HG03520 (cell line): Measurements from ENCODE around the gene OSBPL5.

Experiments
- ATAC-seq: cut with Tn5 transposase; IDR thresholded peaks from one replicate; pipeline ENCODE4 v1.9.1; 2021; ENCODE audit warnings: mild to moderate bottlenecking, moderate library complexity; ENCODE audit not compliant: unreplicated experiment

OSBPL5 gene

DNA sequence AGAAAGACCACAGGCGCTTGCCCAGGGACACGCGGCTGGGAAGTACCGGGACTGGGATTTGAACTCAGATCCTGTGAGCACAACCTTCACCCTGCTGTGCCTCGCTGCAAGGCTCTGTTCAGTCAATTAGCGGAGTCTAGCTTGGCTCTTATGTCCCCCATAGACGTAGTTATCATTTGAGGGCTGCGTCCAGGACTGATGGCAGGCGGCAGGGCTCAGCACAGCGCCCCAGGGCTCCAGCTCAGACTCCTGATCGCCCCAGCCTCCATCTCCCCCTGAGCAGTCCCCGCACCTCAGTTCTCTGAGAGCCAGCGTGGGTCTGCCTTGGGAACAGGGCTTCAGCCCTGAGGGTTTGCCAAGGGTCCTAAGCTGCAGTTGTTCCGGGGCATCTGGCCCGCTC lies 33.7 kb upstream of the OSBPL5 start:
- ATAC-seq = no peak

- ATAC-seq = no peak
Measured at GRCh38 chr11:3197878-3198528, 32.9 kb upstream of the OSBPL5 start.

GRCh38 chr11:3197044-3197695 lies 32.1 kb upstream of the OSBPL5 start:
- ATAC-seq = no peak

GRCh38 chr11:3196161-3197043 lies 31.3 kb upstream of the OSBPL5 start:
- no peak for ATAC-seq

GRCh38 chr11:3195251-3196160 lies 30.4 kb upstream of the OSBPL5 start:
- ATAC-seq = no peak

DNA sequence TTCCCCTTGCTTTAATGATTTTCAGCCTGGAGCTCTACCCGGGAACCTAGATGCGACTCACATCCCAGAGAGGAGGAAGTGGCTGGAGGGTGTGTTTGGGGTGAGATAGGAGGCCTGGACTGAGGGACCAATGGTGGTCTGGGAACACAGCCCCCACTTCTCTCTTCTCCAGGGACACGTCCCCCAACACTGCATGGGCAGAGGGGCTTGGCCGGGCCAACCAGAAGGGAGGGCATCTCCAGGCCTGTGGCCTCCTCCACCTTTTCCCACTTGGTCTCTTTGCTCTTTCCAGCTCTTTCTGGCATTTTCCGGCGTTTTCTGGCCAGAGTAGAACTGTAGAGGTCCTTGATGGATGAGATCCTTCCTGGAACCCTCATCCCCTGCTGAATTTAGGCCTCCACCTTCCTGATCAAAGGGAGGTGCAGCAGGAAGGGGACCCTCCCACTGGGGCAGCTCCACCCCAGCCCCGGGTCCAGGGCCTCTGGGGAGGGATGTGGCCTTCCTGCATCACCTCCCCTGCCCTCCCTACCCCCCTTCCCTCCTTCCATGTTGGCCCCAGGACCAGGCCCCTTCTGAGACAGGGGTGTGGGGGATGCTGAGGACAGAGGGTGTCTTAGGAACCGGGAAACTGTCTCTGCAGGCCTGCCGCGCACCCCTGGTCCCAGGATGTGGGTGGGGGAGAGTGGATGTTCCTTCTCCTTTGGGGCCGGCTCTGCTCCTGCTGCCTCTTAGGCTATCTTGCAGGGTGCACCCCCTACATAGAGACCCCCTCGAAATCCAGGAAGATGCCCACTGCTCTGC lies 29.1 kb upstream of the OSBPL5 start:
- ATAC-seq = no peak

- ATAC-seq = no peak
Measured at GRCh38 chr11:3193373-3194015, 28.4 kb upstream of the OSBPL5 start.

DNA sequence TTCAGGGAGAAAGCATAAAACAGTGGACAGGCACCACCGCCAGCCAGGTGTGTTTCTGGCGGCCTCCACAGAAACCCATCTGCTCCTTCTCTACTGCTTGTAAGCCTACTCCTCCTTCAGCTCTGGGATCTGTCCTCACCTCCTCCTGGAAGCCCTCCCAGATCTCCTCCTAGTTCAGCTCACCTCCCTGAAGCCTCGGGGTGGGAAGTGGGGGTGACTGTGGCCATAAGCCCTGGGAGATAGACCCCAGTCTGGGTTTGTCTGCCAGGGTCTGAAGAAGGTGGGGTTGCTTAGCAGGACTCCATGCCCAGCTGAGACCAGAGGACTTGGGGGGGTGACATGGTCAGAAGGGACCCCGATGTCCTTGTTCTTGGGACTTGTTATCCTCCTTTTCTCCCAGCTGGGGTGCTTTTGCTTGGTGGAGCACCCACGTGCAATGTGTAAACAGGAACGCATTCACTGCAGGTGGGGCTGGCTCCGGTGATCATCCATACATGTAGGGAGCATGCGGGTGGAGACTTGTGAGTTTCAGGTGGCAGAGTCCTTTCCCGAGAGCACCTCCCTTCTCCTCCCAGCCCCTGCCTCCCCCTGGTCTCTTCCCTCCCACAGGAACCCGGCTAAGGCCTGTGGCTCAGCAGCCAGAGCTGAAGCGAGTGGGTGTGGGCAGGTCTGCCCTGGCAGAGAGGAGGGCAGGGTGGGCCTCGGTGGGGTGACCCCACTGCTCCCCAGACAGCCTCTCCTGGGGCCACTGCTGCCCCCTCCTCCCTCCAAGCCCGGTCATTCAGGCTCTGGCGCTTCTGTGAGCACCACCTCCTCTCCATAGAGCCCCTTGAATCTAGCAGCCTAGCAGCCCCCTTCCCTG lies 27.6 kb upstream of the OSBPL5 start:
- no peak for ATAC-seq

DNA sequence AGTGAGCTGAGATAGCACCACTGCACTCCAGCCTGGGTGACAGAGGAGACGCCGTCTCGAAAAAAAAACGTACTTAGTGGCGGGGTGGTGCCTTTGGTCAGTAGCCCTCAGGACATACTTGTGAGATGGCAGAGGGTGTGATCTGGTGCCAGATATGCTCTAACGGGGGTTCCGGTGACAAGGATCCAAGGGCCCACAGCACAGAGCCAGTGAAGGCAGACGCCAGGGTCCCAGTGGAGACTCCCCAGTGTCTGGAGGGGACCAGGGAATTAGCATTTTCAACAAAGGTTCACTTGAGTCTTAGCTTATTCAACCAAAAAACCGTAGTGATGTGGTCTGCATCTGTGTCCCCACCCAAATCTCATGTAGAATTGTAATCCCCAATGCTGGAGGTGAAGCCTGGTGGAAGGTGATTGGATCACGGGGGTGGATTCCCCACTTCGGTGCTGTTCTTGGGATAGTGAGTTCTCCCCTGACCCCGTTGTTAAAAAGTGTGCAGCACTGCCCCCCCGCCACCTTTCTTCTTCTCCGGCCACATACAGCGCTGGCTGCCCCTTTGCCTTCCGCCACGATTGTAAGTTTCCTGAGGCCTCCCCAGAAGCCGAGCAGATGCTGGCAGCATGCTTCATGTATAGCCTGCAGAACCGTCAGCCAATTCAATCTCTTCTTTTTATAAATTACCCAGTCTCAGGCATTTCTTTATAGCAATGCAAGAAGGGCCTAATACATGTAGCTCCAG lies 26.6 kb upstream of the OSBPL5 start:
- ATAC-seq = no peak

DNA sequence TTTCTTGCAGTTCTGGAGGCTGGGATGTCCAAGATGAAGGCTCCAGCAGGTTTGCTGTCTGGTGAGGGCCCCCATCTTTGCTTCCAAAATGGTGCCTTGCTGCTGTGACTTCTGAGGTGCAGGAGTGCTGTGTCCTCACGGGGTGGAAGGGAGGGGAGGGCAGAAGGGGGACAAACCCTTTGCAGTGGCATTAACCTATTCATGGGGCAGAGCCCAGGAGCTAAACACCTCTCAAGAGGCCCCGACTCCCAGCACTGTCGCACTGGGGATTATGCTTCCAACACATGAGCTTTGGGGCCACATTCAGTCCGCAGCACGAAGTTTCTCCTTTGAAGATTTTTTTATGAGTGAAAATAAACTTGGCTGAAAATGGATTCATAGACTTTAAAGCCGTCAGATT lies 25.5 kb upstream of the OSBPL5 start:
- ATAC-seq = no peak

DNA sequence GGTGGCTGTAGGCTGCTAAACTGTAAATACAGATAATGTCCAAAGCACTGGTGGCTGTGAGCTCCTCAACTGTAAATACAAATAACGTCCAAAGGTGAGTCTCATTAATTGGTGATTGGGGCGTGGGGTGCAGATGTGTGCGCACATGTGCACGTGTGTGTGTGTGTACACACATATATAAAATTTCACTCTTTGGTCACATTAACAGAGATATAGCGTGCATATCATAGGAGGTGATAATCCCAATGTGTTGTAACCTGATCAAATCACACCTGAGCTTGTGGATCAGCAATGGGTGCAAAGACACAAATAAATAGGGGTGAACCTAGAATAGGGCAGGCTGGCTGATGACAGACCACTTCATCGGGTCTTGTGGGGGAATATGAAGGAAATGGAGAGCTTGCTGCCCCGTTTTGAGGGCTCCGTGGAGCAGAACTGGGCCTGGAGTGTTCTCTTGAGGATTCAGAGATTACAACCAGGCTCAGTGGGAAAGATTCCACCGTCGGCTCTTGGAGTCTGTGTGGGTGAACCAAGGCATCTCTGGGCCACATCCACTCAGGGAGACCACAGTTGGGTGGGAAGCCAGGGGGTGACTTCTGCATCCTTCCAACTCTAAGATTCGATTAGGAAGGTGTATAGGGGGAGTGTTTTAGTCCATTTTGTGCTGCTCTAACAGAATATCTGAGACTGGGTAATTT lies 24.9 kb upstream of the OSBPL5 start:
- no peak for ATAC-seq

DNA sequence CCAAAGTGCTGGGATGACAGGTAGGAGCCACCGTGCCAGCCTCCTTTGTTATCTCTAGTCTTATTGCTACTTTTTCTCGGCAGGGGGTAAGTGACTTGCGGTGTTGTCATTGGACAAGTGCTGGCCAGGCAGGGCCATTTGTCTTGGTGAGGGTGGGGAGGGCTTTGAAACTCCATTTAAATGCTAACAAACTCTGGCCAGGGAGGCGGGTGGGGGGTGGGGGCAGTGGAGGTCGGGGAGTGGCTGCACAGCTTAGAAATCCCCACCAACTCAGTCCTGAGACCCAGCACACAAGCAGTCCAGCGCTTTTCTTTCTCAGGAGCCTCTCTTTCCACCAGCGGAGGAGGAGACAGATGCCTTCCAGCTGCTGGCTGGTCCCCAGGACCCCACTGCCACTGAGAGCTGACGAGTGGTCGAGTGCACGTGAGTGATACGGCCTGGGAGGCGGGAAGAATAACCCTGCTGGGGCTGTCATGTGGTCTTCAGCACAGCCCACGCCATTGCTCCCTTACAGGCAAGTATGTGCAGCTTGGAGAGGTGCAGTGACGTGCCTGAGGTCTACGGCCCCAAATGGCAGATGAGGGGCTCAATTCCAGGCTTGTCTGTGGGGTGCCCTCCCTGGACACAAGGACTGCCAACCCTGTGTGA lies 24.2 kb upstream of the OSBPL5 start:
- no peak for ATAC-seq

DNA sequence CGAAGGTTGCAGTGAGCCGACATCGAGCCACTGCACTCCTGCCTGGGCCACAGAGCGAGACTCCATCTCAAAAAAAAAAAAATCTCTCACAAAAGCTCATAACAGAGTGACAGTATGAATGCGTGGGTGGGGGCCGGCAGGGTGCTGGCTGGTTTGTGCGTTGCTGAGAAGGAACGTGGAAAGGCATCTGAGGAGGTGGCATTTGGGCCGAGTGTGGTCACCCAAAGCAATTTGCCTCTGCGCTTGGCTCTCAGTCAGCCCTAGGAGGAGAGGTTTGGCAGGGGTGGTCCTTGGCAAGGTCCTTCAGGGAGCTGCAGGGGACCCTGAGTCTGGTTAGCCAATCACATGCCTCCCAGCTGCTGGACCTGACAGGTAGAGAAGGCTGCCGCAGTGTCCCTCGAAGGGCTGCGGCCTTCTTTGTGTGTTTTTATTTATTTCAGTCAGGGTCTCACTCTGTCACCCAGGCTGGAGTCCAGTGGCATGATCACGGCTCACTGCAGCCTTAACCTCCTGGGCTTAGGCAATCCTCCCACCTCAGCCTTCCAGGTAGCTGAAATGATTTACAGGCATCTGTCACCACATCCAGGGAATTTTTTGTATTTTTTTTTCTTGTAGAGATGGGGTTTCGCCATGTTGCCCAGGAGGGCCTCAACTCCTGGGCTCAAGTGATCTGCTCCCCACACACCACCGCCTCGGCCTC lies 23.5 kb upstream of the OSBPL5 start:
- ATAC-seq = no peak

GRCh38 chr11:3186166-3186953 lies 21.2 kb upstream of the OSBPL5 start:
- ATAC-seq = no peak

DNA sequence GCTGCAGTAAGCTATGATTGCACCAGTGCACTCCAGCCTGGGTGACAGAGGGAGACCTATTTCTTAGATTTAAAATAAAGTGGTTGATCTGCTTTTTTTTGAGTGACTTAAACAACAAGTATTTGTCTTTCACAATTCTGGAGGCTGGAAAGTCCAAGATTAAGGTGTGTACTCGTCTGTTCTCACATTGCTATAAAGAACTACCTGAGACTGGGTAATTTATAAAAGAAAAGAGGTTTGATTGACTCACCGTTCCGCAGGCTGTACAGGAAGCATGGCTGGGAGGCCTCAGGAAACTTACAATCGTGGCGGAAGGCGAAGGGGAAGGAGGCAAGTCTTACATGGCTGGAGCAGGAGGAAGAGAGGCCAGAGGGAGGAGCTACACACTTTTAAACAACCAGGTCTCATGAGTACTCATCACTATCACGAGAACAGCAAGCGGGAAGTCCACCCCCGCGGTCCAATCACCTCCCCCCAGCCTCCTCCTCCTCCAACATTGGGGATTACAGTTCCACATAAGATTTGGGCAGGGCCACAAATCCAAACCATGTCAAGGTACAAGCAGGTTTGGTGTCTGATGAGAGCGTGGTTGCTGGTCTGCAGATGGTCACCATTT lies 19.7 kb upstream of the OSBPL5 start:
- ATAC-seq = no peak
